Measurements from ENCODE around the gene MRPL55. TPM values are rescaled to one million over a fixed set of nuclear protein-coding genes. Genes with fewer than 3 reads are reported as not detected.

MRPL55 gene
- total and polyA plus RNA-seq, 5 experiments from 2014 or later, result 61.9 to 130 (median 96.9) TPM

DNA sequence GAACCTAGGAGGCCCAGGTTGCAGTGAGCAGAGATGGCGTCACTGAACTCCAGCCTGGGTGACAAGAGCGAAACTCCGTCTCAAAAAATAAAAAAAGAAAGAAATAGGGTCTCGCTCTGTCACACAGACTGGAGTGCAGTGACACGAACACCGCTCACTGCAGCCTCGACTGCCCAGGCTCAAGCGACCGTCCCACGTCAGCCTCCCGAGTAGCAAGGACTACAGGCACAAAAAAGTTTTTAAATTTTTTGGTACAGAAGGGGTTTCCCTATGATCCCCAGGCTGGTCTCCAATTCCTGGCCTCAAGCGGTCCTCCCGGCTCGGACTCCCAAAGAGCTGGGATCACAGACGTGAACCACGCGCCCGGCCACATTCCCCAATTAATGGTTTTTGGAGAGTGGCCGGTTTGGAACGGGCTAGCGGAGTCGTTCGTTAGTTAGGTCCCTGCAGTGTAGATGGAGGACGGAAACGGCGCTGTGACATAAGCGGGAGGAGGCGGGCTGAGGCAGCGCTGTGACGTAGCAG lies 30.4 kb upstream of the MRPL55 start:
- Mint-ChIP-seq H3K36me3 (no peaks in the 10 kb centered on the region), H3K4me3 (peak overlapping the region; percentile 83 to 99 (median 96)), H3K27ac (peak overlapping the region; percentile 96 to 100 (median 100)), H3K4me1 (peaks cover 10 to 66% (median 40%) of the 10 kb centered on the region in 4 donors), H3K9me3 (no peaks in the 10 kb centered on the region), H3K27me3 (no peaks in the 10 kb centered on the region)
- POLR2A ChIA-PET, result interaction anchor here (1.1 to 9.0 kb wide), 7 partner anchors 12 to 347 kb away, joined by 3 to 128 read pairs (median 8); partner anchors contain the start of genes ARF1, IBA57, MRPL55 and RNF187
- ATAC-seq (peak in 1 of 2 donors; percentile 0), DNase-seq (no peak)

DNA sequence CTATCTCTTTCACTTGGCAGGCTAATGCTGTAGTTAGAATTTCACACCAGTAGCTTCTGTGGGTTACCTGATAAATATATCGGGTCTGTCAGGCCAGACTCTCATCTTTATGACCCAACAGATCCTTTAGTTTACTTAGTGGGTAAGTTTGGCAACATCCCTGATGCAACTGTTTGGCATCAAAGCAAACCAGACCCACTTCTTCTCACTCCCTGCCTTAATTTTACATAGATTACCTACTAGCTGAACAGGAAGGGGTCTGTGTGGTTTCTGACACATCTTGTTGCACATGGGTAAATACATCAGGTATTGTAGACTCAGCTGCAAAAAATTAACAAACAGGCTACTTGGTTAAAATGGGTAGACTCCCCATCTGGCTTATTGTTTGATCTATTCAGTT lies 27.8 kb upstream of the MRPL55 start:
- H3K27me3 Mint-ChIP-seq, result no peaks in the 10 kb centered on the region
- no peaks in the 10 kb centered on the region for H3K36me3 Mint-ChIP-seq
- no peak overlapping the region for H3K4me3 Mint-ChIP-seq
- peaks cover 0 to 42% (median 14%) of the 10 kb centered on the region in 4 donors for H3K4me1 Mint-ChIP-seq
- POLR2A ChIA-PET, result interaction anchor here (0.9 to 9.0 kb wide), 3 partner anchors 16 to 30 kb away, joined by 3 to 128 read pairs (median 8); partner anchors contain the start of gene IBA57
- H3K9me3 Mint-ChIP-seq, result no peaks in the 10 kb centered on the region
- ATAC-seq (no peak), DNase-seq (peak in 1 of 10 donors; percentile 32)
- H3K27ac Mint-ChIP-seq, result peak overlapping the region in 8 of 10 donors; percentile 12 to 87 (median 74)

DNA sequence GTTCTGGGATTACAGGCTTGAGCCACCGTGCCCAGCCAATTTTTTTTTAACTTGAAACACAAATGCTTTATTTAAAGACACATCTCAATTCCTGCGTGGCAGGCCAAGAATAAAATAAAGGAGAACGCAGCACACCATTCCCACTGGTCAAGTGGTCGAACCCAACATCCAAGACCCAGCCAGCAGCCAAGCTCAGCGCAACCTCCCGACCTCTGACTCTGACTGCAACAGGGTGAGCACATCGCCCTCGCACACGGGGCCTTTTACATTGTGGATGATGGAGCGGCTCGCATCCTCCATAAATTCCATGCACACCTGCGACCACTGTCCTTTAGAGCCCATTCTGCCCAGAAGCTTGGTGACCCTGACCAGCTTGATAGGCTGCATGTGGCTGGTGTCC lies 25.5 kb upstream of the MRPL55 start:
- H3K4me3 Mint-ChIP-seq, result no peak overlapping the region

DNA sequence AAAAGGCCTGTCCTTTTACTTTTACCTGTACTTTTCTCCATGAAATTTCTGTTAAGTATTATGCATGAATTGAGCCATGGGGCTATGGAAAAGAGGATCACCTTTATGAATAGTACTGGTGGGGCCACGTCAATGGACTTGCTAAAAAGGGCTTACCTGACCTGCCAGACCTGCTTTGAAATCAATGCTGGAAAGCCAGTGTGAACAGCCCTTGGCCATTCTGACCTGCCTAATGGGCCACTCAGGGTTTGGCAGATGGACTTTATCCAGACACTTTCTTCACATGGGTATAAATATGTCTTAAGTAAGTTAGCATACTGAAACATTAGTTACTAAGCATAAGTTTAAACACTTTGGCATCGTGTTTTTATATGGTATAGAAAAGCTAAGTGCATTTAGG lies 22.7 kb upstream of the MRPL55 start:
- peaks cover 5 to 24% (median 10%) of the 10 kb centered on the region in 5 donors for H3K27me3 Mint-ChIP-seq
- DNase-seq, result no peak
- H3K27ac Mint-ChIP-seq, result no peak overlapping the region
- no peaks in the 10 kb centered on the region for H3K36me3 Mint-ChIP-seq
- ATAC-seq, result no peak
- no peaks in the 10 kb centered on the region for H3K9me3 Mint-ChIP-seq
- peaks cover 0 to 16% (median 2%) of the 10 kb centered on the region in 4 donors for H3K4me1 Mint-ChIP-seq
- no peak overlapping the region for H3K4me3 Mint-ChIP-seq
- POLR2A ChIA-PET, result interaction anchor here (1.5 to 2.2 kb wide), 2 partner anchors 31 to 35 kb away, joined by 3 to 16 read pairs; no protein-coding TSS in a partner anchor

More for the DNA sequence above, 25.5 kb upstream of the MRPL55 start:
- Mint-ChIP-seq H3K36me3 (no peaks in the 10 kb centered on the region), H3K4me1 (peaks cover 0 to 33% (median 10%) of the 10 kb centered on the region in 4 donors), H3K27ac (peak overlapping the region in 1 of 10 donors; percentile 20), H3K9me3 (no peaks in the 10 kb centered on the region), H3K27me3 (peaks cover 0 to 5% (median 2%) of the 10 kb centered on the region in 5 donors)
- no peak for ATAC-seq
- POLR2A ChIA-PET, result interaction anchor here (1.4 kb wide), 1 partner anchor 32 kb away, joined by 6 read pairs; no protein-coding TSS in a partner anchor
- no peak for DNase-seq

DNA sequence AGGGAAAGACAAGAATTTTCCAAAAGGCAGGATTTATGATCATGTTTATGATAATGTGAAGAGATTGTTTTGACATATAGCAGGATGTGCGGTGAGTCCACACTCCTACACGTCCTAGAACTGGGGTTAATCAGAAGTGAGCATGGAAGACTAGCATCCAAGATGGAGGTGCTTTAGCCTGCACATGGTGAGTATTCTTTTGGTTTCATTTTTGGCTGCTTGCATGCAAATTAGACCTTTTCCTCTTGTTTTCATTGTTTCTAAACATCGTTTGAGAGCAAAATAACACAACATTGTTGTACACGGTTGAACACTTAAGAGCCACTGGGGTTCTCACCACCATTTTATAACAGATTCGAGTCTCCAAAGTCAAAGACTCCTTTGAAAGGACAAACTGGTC lies 16.1 kb upstream of the MRPL55 start:
- Mint-ChIP-seq H3K9me3 (no peaks in the 10 kb centered on the region), H3K36me3 (no peaks in the 10 kb centered on the region), H3K4me1 (peaks cover 0 to 7% (median 1%) of the 10 kb centered on the region in 4 donors), H3K27ac (peak overlapping the region in 1 of 10 donors; percentile 12), H3K4me3 (no peak overlapping the region), H3K27me3 (peaks cover 5 to 24% (median 7%) of the 10 kb centered on the region in 5 donors)
- no peak for DNase-seq
- no peak for ATAC-seq
- POLR2A ChIA-PET, result interaction anchor here (1.1 kb wide), 1 partner anchor 16 kb away, joined by 3 read pairs; no protein-coding TSS in a partner anchor

DNA sequence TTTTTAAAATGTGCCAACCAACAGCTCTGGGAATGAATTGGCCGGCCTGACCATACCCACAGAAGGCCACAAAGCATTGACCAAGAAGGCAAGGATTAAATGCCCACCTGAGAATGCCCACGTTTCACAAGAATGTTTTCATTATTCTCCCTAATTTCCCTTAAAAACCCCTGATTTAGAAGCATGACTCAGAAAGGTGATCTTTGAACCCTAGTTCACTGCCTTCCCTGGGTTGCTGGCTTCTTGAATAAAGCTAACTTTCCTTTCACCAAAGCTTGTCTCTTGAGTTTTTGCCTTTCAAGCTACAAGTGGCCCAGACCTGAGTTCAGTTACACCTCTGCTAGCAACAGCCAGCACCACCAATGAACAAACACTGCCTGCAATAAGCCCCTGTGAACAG lies 14.4 kb upstream of the MRPL55 start:
- no peaks in the 10 kb centered on the region for H3K36me3 Mint-ChIP-seq
- POLR2A ChIA-PET, result no interaction called here
- H3K27ac Mint-ChIP-seq, result no peak overlapping the region
- no peak for ATAC-seq
- H3K27me3 Mint-ChIP-seq, result peaks cover 5 to 17% (median 7%) of the 10 kb centered on the region in 5 donors
- H3K4me3 Mint-ChIP-seq, result no peak overlapping the region
- peaks cover 0 to 7% (median 2%) of the 10 kb centered on the region in 4 donors for H3K4me1 Mint-ChIP-seq
- no peaks in the 10 kb centered on the region for H3K9me3 Mint-ChIP-seq
- DNase-seq, result no peak

DNA sequence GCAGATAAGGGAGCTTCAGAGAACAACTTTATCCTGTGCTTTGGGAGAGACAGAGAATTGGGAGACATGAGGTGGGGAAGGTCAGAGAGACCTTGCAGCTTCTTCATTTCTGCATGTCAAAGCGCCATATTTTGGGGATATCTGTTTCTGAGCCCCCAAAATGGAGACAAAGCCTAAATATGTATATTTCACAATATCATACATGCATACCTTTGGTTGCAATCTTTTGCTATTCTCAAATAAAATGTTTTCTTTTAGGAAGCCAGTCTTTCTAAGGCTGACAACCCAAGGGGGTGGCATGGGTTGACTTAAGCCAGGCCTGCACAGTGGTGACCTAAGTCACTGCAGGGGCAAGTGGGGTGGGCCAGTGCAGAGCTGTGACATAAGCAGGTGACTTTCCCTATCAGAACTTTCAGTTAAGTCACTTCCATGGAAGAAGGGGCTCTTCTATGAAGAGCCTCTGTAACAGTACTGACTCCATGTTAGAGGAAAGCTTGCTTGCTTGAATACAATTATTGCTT lies 13.9 kb upstream of the MRPL55 start:
- Mint-ChIP-seq H3K36me3 (peaks cover 0 to 1% (median 0%) of the 10 kb centered on the region in 3 donors), H3K27me3 (peaks cover 3 to 12% (median 5%) of the 10 kb centered on the region in 5 donors), H3K4me1 (peaks cover 0 to 7% (median 2%) of the 10 kb centered on the region in 4 donors), H3K9me3 (no peaks in the 10 kb centered on the region), H3K4me3 (no peak overlapping the region), H3K27ac (peak overlapping the region in 1 of 10 donors; percentile 3)
- DNase-seq (no peak), ATAC-seq (no peak)
- POLR2A ChIA-PET, result interaction anchor here (0.5 kb wide), 1 partner anchor 30 kb away, joined by 3 read pairs; no protein-coding TSS in a partner anchor

DNA sequence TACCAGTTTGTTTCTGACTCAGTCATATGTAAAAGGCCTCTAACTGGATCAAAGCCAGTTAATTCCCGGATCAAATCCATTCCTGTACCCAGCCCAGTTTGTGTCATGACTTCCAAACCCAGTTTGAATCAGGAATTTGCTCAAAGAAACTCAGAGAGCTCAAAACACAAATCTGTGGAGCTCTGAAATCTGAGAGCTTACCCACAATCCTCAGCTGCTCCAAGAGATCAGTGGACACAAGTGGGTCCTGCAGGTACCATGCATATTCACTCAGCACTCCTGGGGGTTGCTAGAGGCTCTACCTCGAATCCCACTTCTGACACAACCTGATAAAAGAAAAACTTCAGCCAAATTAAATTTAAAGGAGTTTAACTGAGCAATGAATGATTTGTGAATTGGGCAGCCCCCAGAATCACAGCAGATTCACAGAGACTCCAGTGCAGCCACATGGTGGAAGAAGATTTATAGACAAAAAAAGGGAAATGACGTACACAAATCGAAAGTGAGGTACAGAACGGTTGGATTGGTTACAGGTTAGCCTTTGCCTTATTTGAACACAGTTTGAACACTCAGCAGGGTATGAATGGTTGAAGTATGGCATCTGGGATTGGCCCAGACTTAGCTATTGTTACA lies 11.9 kb upstream of the MRPL55 start:
- H3K36me3 Mint-ChIP-seq, result peaks cover 0 to 2% (median 0%) of the 10 kb centered on the region in 3 donors
- H3K27ac Mint-ChIP-seq, result peak overlapping the region in 7 of 10 donors; percentile 1 to 76 (median 55)
- POLR2A ChIA-PET, result interaction anchor here (1.0 kb wide), 1 partner anchor 34 kb away, joined by 3 read pairs; no protein-coding TSS in a partner anchor
- H3K4me3 Mint-ChIP-seq, result peak overlapping the region in 8 of 10 donors; percentile 5 to 41 (median 28)
- H3K9me3 Mint-ChIP-seq, result no peaks in the 10 kb centered on the region
- peak; percentile 68 to 77 for ATAC-seq
- peaks cover 0 to 7% (median 2%) of the 10 kb centered on the region in 4 donors for H3K4me1 Mint-ChIP-seq
- peak in 1 of 10 donors; percentile 39 for DNase-seq
- peaks cover 0 to 3% (median 0%) of the 10 kb centered on the region in 5 donors for H3K27me3 Mint-ChIP-seq

DNA sequence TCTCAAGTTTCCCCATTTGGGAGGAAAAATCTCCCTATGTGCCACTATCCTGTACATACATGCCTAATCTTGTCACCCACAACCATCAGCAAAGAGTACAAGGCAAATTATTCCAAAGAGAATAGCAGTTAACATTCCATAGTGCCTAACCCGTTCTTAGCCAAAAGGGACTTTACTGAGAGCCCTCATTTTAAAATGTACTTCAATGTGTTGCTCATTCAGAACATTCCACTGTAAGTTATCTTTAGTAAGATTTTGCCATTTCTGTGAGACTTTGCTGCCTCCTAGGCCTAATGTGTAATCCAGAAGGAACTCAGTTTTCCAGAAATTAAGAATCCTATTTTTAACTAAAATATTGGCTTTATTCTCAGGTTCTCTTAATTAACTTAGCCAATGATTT lies 11.3 kb upstream of the MRPL55 start:
- Mint-ChIP-seq H3K36me3 (peaks cover 0 to 2% (median 0%) of the 10 kb centered on the region in 3 donors), H3K27ac (no peak overlapping the region)
- no peak for ATAC-seq

DNA sequence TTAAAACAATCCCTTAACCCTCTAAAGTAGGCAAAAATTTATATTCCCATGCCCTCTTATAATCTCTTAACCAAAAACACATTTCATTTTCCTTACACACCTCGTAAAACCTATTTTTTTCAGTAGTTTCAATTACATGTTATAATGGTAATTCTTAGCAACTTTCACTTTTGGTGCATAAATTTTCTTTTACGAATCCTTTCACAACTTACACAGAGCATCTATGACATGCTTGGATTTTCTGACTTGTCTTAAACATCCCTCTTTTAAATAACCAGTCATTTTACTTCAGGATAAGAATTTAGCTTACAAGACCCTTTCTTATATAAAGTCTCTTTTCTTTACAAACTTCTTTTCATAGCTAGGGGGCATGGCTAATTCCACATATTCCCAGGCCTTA lies 8.9 kb upstream of the MRPL55 start:
- POLR2A ChIA-PET, result interaction anchor here (1.0 kb wide), 1 partner anchor 41 kb away, joined by 3 read pairs; no protein-coding TSS in a partner anchor
- ATAC-seq, result no peak
- no peak overlapping the region for H3K4me3 Mint-ChIP-seq
- DNase-seq, result no peak
- no peak overlapping the region for H3K27ac Mint-ChIP-seq
- H3K9me3 Mint-ChIP-seq, result no peaks in the 10 kb centered on the region
- peaks cover 0 to 2% (median 0%) of the 10 kb centered on the region in 5 donors for H3K27me3 Mint-ChIP-seq
- peaks cover 0 to 2% (median 0%) of the 10 kb centered on the region in 3 donors for H3K36me3 Mint-ChIP-seq
- peaks cover 0 to 7% (median 2%) of the 10 kb centered on the region in 4 donors for H3K4me1 Mint-ChIP-seq

More for the DNA sequence above, 11.3 kb upstream of the MRPL55 start:
- no peak for DNase-seq
- H3K4me1 Mint-ChIP-seq, result peaks cover 0 to 7% (median 2%) of the 10 kb centered on the region in 4 donors
- peaks cover 0 to 3% (median 0%) of the 10 kb centered on the region in 5 donors for H3K27me3 Mint-ChIP-seq
- POLR2A ChIA-PET, result no interaction called here
- no peaks in the 10 kb centered on the region for H3K9me3 Mint-ChIP-seq
- no peak overlapping the region for H3K4me3 Mint-ChIP-seq

DNA sequence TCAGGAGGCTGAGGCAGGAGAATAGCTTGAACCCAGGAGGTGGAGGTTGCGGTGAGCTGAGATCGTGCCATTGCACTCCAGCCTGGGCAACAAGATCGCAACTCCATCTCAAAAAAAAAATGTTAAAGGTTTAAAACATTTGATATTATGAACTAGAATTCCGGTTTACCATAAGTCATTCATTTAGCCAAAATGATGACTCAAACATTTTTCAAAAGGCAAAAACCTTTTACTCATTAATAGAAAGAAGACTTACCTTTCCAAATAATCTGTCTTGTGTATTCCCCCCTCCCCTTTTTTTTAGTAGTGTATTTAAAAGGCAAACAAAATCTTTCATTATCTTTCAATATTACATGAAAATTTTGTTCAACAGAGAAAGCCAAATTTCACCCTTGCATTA lies 8.2 kb upstream of the MRPL55 start:
- POLR2A ChIA-PET, result no interaction called here
- peaks cover 0 to 2% (median 0%) of the 10 kb centered on the region in 3 donors for H3K36me3 Mint-ChIP-seq
- no peak overlapping the region for H3K4me3 Mint-ChIP-seq
- H3K27me3 Mint-ChIP-seq, result no peaks in the 10 kb centered on the region
- DNase-seq, result no peak
- no peak for ATAC-seq
- H3K27ac Mint-ChIP-seq, result no peak overlapping the region
- no peaks in the 10 kb centered on the region for H3K9me3 Mint-ChIP-seq
- H3K4me1 Mint-ChIP-seq, result peaks cover 0 to 7% (median 2%) of the 10 kb centered on the region in 4 donors

DNA sequence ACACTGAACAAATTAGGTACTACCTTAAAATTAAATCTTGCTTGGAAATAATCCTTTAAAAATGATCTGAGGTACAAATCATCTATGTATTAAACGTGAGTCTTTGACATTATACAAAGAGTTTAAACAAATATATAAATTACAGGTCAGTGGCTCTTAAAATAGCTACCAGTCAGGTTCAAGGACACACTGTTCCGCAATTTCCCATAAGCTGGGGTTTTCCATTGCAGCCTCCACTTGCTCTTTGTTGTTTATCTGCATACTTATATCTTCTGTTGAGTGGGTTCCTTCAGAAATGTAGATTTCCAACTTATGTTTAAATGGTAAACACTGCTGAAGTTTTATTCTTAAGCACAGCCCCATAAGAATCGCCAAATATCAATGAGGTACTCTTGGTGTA lies 5.7 kb upstream of the MRPL55 start:
- ATAC-seq (no peak), DNase-seq (no peak)
- no peaks in the 10 kb centered on the region for H3K9me3 Mint-ChIP-seq
- H3K36me3 Mint-ChIP-seq, result peaks cover 0 to 2% (median 0%) of the 10 kb centered on the region in 3 donors
- peak overlapping the region in 1 of 10 donors; percentile 4 for H3K27ac Mint-ChIP-seq
- POLR2A ChIA-PET, result no interaction called here
- no peak overlapping the region for H3K4me3 Mint-ChIP-seq
- H3K27me3 Mint-ChIP-seq, result no peaks in the 10 kb centered on the region
- H3K4me1 Mint-ChIP-seq, result peaks cover 2 to 9% (median 5%) of the 10 kb centered on the region in 4 donors
